DMS153 treated with DMSO at 0.1 percent for 48 hours (cell line): Measurements from ENCODE around the gene CCDC92B.
"Not testable (repeated sequence)": the region's sequence is repeated elsewhere in the genome, so short reads cannot be mapped to it uniquely, and the experiment has no call there.

Experiments used
- DNase-seq: peaks from one replicate; lab custom pipeline; 2025; ENCODE audit not compliant: unreplicated experiment; lab: John Stamatoyannopoulos, UW

Gene CCDC92B

GRCh38 chr17:2704890-2705248 lies 44.6 kb downstream of the CCDC92B start:
- no peak for DNase-seq

GRCh38 chr17:2704031-2704889 lies 45.2 kb downstream of the CCDC92B start:
- no peak for DNase-seq

- no peak for DNase-seq
Measured at GRCh38 chr17:2703606-2704005, 45.8 kb downstream of the CCDC92B start.

GRCh38 chr17:2703181-2703580 lies 46.3 kb downstream of the CCDC92B start:
- DNase-seq, result no peak

- DNase-seq, result no peak
Measured at GRCh38 chr17:2701996-2702741, 47.3 kb downstream of the CCDC92B start.

GRCh38 chr17:2701161-2701995 lies 48.1 kb downstream of the CCDC92B start:
- no peak for DNase-seq

- peak; percentile 99 for DNase-seq
Measured at GRCh38 chr17:2700491-2701141, 48.8 kb downstream of the CCDC92B start.

GRCh38 chr17:2700030-2700490 lies 49.4 kb downstream of the CCDC92B start:
- DNase-seq, result no peak

DNA sequence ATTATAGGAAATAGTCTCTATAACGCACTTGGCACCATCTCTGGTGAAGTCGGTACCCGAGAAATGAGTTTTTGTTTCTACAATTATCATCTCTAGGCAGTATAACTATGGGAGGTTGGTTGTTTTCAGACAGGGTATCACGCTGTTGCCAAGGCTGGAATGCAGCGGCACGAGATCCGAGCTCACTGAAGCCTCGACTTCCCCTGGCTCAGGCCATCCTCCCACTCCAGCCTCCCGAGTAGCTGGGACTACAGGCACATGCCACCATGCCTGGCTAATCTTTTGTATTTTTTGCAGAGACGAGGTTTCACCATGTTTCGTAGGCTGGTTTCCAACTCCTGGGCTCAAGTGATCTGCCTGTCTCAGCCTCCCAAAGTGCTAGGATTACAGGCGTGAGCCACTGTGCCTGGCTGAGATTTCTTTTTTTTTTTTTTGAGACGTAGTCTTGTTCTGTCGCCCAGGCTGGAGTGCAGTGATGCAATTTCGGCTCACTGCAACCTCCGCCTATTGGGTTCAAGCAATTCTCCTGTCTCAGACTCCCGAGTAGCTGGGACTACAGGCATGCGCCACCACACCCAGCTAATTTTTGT lies 50.1 kb downstream of the CCDC92B start:
- not testable (repeated sequence) for DNase-seq

DNA sequence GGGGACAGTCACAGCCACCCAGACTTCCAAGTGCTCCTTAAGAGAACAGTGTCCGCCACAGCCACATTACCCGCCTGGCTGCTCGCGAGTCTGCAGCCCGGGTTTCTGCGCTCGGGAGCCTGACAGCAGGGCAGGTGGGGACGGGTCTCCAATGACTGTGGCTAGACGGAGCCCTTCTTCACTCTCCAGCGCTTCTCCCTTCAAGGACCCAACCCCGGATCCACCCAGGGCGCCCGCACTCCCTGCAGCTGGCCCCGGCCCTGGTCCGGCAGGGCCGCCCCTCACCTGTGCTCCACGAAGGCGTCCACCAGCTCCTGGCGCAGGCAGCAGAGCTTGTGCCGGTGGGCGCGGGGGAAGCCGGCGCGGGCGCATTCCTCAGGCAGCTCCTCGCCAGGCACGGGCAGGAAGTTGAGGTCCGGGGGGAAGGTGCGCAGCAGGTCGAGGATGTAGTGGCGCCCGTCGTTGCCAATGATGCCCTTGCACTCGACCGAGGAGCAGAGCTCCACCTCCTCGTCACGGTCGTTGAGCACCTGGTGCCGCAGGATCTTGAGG lies 51.8 kb downstream of the CCDC92B start:
- no peak for DNase-seq

DNA sequence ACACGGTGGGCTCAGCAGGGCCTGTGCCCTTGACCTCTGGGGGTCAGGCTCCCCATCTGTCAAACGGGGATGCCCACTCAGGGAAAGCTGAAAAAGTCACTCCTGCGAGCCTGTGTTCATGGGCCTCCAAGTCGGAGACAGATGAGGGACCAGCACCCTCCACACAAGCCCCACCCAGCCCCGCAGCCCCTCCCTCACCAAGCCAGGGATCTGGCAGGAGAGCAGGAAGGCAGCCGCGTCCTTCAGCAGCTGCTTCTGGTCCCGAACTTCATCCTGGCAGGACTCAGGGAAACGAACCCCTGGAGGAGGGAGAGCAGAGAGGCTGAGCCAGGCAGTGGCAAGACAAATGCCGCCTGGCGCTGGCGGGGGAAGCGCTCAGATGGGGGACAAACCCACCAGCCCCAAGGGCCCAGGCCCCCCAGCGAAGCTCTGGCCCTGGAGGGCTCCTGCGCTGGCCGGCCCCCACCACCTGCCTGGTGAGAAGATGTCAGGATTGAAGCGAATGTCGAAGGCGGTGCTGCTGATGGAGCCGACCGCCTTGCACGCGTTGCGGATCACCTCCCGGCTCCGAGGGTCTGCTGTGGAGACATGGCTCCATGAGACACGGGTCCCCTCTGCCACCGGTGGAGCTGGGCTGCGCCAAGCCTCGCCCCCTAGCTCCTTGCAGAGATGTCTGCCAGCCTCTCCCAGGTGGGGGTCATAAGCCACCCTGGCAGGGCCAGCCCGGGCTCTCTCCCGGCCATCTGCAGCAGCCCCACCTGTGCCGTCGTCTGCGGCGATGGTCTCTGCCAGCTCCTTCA lies 53.3 kb downstream of the CCDC92B start:
- DNase-seq, result no peak

DNA sequence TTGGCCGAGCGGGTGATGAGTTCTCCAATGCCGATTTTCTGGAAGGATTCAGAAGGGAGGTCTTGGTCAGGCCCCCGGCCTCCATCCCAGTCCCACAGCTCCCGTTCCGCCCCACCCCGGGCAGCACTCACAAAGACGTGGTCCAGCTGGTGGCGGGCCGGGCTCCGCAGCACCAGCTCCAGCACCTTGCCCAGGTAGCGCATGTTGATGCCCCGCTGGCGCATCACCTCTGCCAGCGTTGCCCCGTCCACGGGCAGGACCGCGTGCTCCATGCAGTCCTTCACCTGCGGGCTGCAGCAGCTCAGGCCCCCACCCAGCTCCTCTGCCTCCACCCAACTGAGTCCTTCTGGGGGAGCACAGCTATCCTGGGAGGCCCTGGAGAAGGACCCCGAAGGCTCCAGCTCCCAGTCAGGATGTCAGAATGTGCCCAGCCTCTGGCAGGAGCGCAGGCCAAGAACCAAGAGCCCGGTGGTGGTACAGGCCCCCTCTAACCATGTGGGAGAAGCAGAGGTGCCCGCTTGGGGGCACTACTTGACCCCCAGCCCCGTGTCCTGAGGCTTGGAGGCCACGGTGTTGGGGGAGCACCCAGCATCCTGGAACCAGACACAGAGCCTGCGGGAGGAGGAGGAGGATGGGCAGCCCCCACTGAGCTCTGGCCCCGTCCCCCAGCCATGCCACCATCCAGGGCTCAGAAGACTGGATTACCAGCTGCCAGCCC lies 54.0 kb downstream of the CCDC92B start:
- no peak for DNase-seq

GRCh38 chr17:2694381-2695242 lies 54.8 kb downstream of the CCDC92B start:
- no peak for DNase-seq

DNA sequence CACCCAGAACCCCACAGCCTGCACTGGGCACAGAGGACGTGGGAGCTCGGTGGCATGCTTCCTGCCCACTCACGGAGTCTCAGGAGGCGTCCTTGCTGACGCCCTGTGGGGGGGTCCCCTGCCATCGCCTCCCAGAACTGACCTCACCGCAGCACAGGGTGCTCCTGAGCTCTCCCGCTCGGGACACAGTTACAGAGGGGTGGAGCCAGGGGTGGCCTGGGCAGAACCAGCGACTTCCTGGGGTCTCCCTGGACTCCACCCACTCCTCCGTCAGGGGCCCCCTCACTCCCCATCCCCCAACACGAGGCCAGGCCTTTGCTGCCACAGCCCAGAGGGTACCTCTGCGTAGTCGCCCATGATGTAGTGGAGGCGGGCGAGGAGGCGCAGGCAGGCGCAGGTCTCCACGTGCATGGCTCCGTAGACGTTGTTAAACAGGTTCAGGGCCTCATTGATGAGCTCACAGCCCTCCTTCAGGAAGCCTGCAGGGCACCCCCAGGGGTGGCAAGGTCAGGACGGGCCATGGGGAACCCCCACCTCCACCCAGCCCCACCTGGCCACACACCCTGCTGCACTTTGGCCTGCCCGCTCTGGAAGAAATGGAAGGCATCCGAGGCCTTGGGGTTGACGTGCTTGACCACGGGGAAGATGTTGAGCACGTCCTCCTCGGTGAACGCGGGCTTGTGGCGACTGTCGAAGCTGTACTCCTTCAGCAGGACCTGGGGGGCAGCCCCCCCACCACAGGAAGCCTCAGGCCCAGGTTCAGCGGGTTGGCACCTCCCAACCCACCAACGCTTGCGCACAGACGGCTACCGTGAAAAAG lies 55.7 kb downstream of the CCDC92B start:
- DNase-seq, result no peak

GRCh38 chr17:2692781-2693135 lies 56.7 kb downstream of the CCDC92B start:
- DNase-seq, result no peak

- no peak for DNase-seq
Measured at GRCh38 chr17:2691965-2692780, 57.3 kb downstream of the CCDC92B start.
